ENCODE results near the gene FAIM2.

DNA sequence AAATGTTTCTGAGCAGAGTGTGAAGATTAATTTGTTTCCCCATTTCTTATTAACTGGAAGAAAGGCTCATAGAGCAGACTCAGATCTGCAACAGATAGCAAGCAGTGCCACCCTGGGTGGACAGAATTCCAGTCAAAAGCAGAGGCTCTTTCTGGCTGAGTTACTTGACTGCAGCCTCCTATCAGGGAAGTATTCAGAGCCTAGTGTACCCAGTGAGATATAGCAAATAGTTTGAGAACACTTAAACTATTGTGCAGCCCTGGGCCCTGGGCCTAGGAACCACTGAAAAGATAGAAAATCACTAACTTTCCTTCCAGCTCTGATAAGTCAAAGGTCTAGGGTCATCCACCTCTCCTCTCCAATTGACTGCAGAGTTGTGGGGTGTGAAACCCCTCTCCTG is 35.6 kb upstream of the FAIM2 start:
- no peak for TF ChIP-seq CTCF (conservative IDR thresholded peaks at IDR 0.05 in 1 of 2, IDR thresholded peaks at IDR 0.05 in 1 of 2; ENCODE audit: low read depth in 1 of 2, low read length in 2 of 2)
- no peak for TF ChIP-seq EZH2 (IDR thresholded peaks at IDR 0.05; ENCODE audit: low read length, missing control alignments)

All from fibroblast of lung (primary cell).